T-cell (primary cell): ENCODE data around the gene SMARCD2. TPM values are rescaled to one million over a fixed set of nuclear protein-coding genes. Genes with fewer than 3 reads are reported as not detected.
"Not testable (repeated sequence)": the region's sequence is repeated elsewhere in the genome, so short reads cannot be mapped to it uniquely, and the experiment has no call there.

Experiments
- ATAC-seq, 4 experiments: fragments of 200-7000 bp in 3 of 4; fragments of 150-1000 bp in 1 of 4; cut with Tn5 transposase; replicated peaks in 1 of 4; 1 replicate in 3 of 4; 2 replicates in 1 of 4; pipeline ENCODE4 v1.10.0; 2021; ENCODE audit warnings: moderate library complexity in 3 of 4, mild to moderate bottlenecking in 2 of 4, moderate number of reproducible peaks in 1 of 4
- CTCF ChIA-PET, 2 donors: fragments of 300-600 bp; sonication (Branson Sonifier 250); formaldehyde crosslinking; loops; one replicate each; lab custom pipeline; 2022; ENCODE audit warnings: antibody characterized with exemption in 2 of 2; lab: Charles Lee
- POLR2A ChIA-PET, 2 donors: fragments of 300-600 bp; sonication (Branson Sonifier 250); formaldehyde crosslinking; loops; one replicate each; lab custom pipeline; 2022; ENCODE audit warnings: antibody characterized with exemption in 2 of 2; lab: Charles Lee
- DNase-seq, 35 experiments: peaks; one replicate each; pipeline versions ENCODE4 v3.0.0 to v3.0.0-alpha.2; 2013 to 2023
- H3K27ac ChIP-seq: one replicate; pipeline ENCODE4 v1.5.1; 2013; ENCODE audit warnings: low read length
- H3K27me3 ChIP-seq, 2 experiments: replicated peaks in 1 of 2; 1 replicate in 1 of 2; 2 replicates in 1 of 2; pipeline versions ENCODE4 v1.6.1 to v1.7.0; 2013; ENCODE audit warnings: low read length in 1 of 2, mixed read lengths in 1 of 2; ENCODE audit not compliant: control insufficient read depth in 2 of 2, insufficient read depth in 2 of 2; ENCODE audit errors: extremely low read depth in 1 of 2
- H3K36me3 ChIP-seq, 2 donors: 1 replicate in 1 of 2; 2 replicates in 1 of 2; pipeline versions ENCODE4 v1.6.1 to v1.7.0; 2013; ENCODE audit warnings: low read length in 1 of 2; ENCODE audit not compliant: control insufficient read depth in 2 of 2, insufficient read depth in 1 of 2; ENCODE audit errors: extremely low read depth in 1 of 2
- H3K4me1 ChIP-seq, 2 experiments: 1 replicate in 1 of 2; 2 replicates in 1 of 2; pipeline versions ENCODE4 v1.6.1 to v1.7.0; 2013; ENCODE audit warnings: low read length in 2 of 2, mixed read lengths in 1 of 2; ENCODE audit not compliant: insufficient read depth in 2 of 2, control insufficient read depth in 1 of 2; ENCODE audit errors: extremely low read depth in 1 of 2
- H3K4me3 ChIP-seq, 2 donors: 1 replicate in 1 of 2; 2 replicates in 1 of 2; pipeline versions ENCODE4 v1.5.1 to v1.7.0; 2013; ENCODE audit warnings: mild to moderate bottlenecking in 2 of 2, low read length in 1 of 2, moderate library complexity in 1 of 2; ENCODE audit not compliant: control insufficient read depth in 1 of 2; ENCODE audit errors: extremely low read depth in 1 of 2
- H3K9me3 ChIP-seq: 2 replicates; pipeline ENCODE4 v1.7.0; 2013
- H3K27ac Mint-ChIP-seq, 2 donors: one replicate each; pipeline ENCODE4 v1.8.0; 2020 to 2021; ENCODE audit warnings: mild to moderate bottlenecking in 2 of 2, mixed read lengths in 2 of 2
- H3K27me3 Mint-ChIP-seq, 2 donors: one replicate each; pipeline ENCODE4 v1.8.0; 2021 to 2022; ENCODE audit warnings: mixed read lengths in 2 of 2
- H3K36me3 Mint-ChIP-seq: one replicate; pipeline ENCODE4 v1.8.0; 2021; ENCODE audit warnings: mixed read lengths
- H3K4me1 Mint-ChIP-seq, 3 donors: one replicate each; pipeline ENCODE4 v1.8.0; 2020 to 2022; ENCODE audit warnings: mixed read lengths in 3 of 3, mild to moderate bottlenecking in 1 of 3
- H3K4me3 Mint-ChIP-seq, 3 donors: one replicate each; pipeline ENCODE4 v1.8.0; 2020 to 2022; ENCODE audit warnings: mild to moderate bottlenecking in 3 of 3, mixed read lengths in 3 of 3, moderate library complexity in 3 of 3
- H3K9me3 Mint-ChIP-seq, 3 donors: one replicate each; pipeline ENCODE4 v1.8.0; 2020 to 2022; ENCODE audit warnings: mixed read lengths in 3 of 3
- WGBS: methylation state at CpG from one replicate; pipeline ENCODE4 v1.1.5; 2013; ENCODE audit warnings: missing lambda C conversion rate; ENCODE audit not compliant: insufficient coverage; 5-methylcytosine and 5-hydroxymethylcytosine counted together
- total RNA-seq, 35 experiments: library from RNA in 6 of 35; stranded (reverse) in 6 of 35; fragments of 120-200 nt in 1 of 35; gene quantifications; one replicate each; pipeline versions ENCODE4 v1.2.1 to v1.2.4 and lab custom pipeline; 2013 to 2026

The SMARCD2 gene
- total RNA-seq, 5 donors from 2014 or later (not counting 1 experiment from before 2014, with no cell fraction given), result 94.9 to 129 (median 121) TPM

DNA sequence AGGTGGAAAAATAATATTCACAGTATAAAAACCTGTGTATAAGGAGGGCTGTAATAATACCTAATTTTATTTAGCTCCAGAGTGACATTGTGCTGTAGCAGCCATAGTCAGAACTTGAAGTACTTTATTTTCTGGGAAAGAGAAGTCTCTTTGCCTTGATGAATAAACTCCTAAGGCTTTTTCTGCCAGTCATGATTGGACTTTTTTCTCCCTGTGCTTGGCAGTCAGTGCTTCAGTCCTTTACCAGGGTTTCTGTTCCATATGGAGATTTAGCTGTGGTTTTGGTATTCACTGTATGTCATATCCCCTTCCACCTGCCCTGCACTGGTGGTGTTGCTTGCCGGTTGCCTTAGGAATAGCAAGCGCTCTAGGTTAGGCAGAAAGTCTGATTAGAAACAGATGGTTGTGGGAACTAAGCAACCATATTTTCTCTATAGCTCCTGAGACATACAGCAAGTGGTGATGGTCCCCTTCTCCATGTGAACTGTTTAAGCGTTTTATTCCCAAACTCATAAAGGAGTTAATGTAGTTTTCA, 43.8 kb downstream of the SMARCD2 start:
- no peak overlapping the region for H3K27ac ChIP-seq
- no peaks in the 10 kb centered on the region for H3K27me3 Mint-ChIP-seq
- peaks cover 53% of the 10 kb centered on the region for H3K36me3 Mint-ChIP-seq
- no peaks in the 10 kb centered on the region for H3K27me3 ChIP-seq
- no peaks in the 10 kb centered on the region for H3K9me3 ChIP-seq
- ATAC-seq (no peak), DNase-seq (no peak)
- H3K27ac Mint-ChIP-seq, result no peak overlapping the region
- no CpG with 5 or more reads among the region's 3 CpGs for WGBS
- peaks cover 14 to 91% of the 10 kb centered on the region in 2 donors for H3K36me3 ChIP-seq
- H3K4me3 ChIP-seq, result no peak overlapping the region
- no peak overlapping the region for H3K4me3 Mint-ChIP-seq
- no peaks in the 10 kb centered on the region for H3K4me1 Mint-ChIP-seq
- no peaks in the 10 kb centered on the region for H3K4me1 ChIP-seq
- POLR2A ChIA-PET, result no interaction called here
- no peaks in the 10 kb centered on the region for H3K9me3 Mint-ChIP-seq
- CTCF ChIA-PET, result no interaction called here

DNA sequence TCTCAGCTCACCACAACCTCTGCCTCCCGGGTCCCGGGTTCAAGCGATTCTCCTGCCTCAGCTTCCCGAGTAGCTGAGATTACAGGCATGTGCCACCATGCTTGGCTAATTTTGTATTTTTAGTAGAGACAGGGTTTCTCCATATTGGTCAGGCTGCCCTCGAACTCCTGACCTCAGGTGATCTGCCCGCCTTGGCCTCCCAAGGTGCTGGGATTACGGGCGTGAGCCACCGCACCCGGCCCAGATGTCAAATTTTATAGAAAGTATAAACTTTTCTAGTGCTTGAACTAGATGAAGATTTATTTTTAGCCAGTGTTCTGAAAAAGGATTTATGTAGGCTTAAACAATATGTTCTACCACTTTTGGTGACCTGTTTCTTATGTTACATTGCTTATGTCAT, 46.1 kb downstream of the SMARCD2 start:
- H3K27ac Mint-ChIP-seq, ATAC-seq, H3K9me3 Mint-ChIP-seq, POLR2A ChIA-PET, DNase-seq, H3K27me3 Mint-ChIP-seq, H3K27ac ChIP-seq, H3K9me3 ChIP-seq, H3K4me3 Mint-ChIP-seq, CTCF ChIA-PET, H3K4me1 Mint-ChIP-seq, H3K4me3 ChIP-seq, H3K4me1 ChIP-seq, H3K27me3 ChIP-seq: not testable (repeated sequence)
- WGBS, result 100% methylated on average over 1 of the region's 10 CpGs
- peaks cover 19 to 90% of the 10 kb centered on the region in 2 donors for H3K36me3 ChIP-seq
- H3K36me3 Mint-ChIP-seq, result peaks cover 60% of the 10 kb centered on the region

DNA sequence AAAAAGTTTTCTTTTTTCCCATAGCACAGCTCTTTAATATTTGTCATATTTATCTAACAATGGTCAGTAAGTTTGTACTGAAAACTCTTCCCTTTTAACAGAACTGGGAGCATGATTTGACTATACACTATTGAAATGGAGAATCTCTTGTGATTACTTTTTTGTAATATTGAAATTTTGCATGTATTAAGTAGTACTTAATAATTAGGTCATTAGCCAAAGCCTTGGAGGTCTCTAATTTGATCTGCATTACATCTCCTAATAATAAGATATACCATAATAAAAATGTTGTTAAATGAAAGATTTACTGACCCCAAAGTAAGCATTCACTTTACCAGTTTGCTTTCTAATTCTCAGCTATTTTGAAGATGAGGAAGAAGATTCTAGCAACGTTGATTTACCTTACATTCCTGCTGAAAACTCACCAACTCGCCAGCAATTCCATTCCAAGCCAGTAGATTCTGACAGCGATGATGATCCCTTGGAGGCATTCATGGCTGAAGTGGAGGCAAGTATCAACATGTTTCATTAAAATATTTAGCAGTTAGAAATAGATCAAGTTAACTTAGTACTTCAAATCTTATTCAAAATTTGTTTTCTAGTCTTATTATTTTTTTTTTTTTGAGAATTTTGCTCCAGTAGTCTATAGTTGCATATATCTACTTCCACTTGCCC, 50.3 kb downstream of the SMARCD2 start:
- Mint-ChIP-seq H3K27me3 (no peaks in the 10 kb centered on the region), H3K4me1 (peaks cover 0 to 4% (median 2%) of the 10 kb centered on the region in 3 donors), H3K36me3 (peaks cover 41% of the 10 kb centered on the region), H3K4me3 (no peak overlapping the region), H3K9me3 (no peaks in the 10 kb centered on the region), H3K27ac (no peak overlapping the region)
- ATAC-seq (no peak), DNase-seq (no peak)
- Histone ChIP-seq H3K9me3 (no peaks in the 10 kb centered on the region), H3K27ac (no peak overlapping the region), H3K4me3 (no peak overlapping the region), H3K4me1 (no peaks in the 10 kb centered on the region), H3K27me3 (no peaks in the 10 kb centered on the region), H3K36me3 (peaks cover 18 to 83% of the 10 kb centered on the region in 2 donors)
- WGBS, result no CpG with 5 or more reads among the region's 3 CpGs
- ChIA-PET POLR2A (interaction anchor here (0.6 kb wide), 2 partner anchors 22 to 39 kb away, joined by 3 to 5 read pairs; no protein-coding TSS in a partner anchor), CTCF (no interaction called here)

DNA sequence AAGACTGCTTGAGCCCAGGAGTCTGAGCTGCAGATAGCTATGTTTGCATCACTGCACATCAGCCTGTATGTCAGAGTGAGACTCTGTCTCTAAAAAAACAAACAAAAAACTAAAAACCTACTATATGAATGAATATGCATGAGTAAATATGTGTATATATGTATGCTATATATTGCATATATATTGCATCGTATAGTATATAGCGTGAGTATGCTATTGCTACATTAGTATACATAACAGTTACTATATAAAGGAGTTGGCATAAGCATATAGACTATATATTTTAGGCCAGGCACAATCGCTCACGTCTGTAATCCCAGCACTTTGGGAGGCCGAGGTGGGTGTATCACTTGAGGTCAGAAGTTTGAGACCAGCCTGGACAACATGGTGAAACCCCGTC, 52.4 kb downstream of the SMARCD2 start:
- ATAC-seq (no peak), DNase-seq (no peak)
- H3K27me3 ChIP-seq, result no peaks in the 10 kb centered on the region
- no peaks in the 10 kb centered on the region for H3K27me3 Mint-ChIP-seq
- H3K27ac Mint-ChIP-seq, result no peak overlapping the region
- no peak overlapping the region for H3K27ac ChIP-seq
- H3K36me3 ChIP-seq, result peaks cover 16 to 66% of the 10 kb centered on the region in 2 donors
- WGBS, result 89% methylated on average over 3 of the region's 6 CpGs
- no peak overlapping the region for H3K4me3 Mint-ChIP-seq
- no peaks in the 10 kb centered on the region for H3K9me3 Mint-ChIP-seq
- POLR2A ChIA-PET, result interaction anchor here in 1 of 2 donors (0.6 kb wide), 1 partner anchor 10 kb away, joined by 3 read pairs; no protein-coding TSS in a partner anchor
- H3K4me1 Mint-ChIP-seq, result peaks cover 0 to 8% (median 6%) of the 10 kb centered on the region in 3 donors
- H3K36me3 Mint-ChIP-seq, result peaks cover 32% of the 10 kb centered on the region
- CTCF ChIA-PET, result no interaction called here
- no peaks in the 10 kb centered on the region for H3K4me1 ChIP-seq
- no peak overlapping the region for H3K4me3 ChIP-seq
- no peaks in the 10 kb centered on the region for H3K9me3 ChIP-seq

DNA sequence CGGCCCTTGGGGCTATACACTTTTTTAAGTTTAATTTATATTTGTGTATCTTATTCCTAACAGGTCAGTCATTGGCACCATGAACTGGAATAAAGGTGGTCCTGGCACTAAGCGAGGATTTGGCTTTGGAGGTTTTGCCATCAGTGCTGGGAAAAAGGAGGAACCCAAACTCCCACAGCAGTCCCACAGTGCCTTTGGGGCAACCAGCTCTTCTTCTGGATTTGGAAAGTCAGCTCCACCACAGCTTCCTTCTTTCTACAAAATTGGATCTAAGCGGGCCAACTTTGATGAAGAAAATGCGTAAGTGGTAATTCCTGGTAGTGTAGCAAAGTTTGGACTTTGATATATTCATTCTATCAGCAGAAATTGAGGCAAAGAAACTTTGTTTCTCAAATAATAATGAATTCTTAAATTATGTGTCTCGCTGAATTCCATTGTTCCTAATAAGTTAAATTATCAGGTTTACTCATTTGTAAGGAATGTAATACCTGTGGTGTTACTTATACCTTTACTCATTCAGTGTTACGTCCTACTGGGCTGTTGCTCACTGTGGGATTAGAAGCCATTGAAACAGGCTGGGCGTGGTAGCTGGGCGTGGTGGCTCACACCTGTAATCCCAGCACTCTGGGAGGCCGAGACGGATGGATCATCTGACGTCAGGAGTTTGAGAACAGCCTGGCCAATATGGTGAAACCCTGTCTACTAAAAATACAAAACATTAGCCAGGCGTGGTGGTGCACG, 55.3 kb downstream of the SMARCD2 start:
- Histone ChIP-seq H3K4me3 (no peak overlapping the region), H3K36me3 (peaks cover 12 to 50% of the 10 kb centered on the region in 2 donors), H3K4me1 (peaks cover 0 to 3% of the 10 kb centered on the region in 2 experiments), H3K9me3 (no peaks in the 10 kb centered on the region), H3K27me3 (no peaks in the 10 kb centered on the region), H3K27ac (no peak overlapping the region)
- POLR2A ChIA-PET, result no interaction called here
- ATAC-seq (no peak), DNase-seq (no peak)
- Mint-ChIP-seq H3K9me3 (no peaks in the 10 kb centered on the region), H3K27ac (no peak overlapping the region), H3K4me1 (peaks cover 17 to 26% (median 25%) of the 10 kb centered on the region in 3 donors), H3K36me3 (peaks cover 18% of the 10 kb centered on the region), H3K27me3 (no peaks in the 10 kb centered on the region), H3K4me3 (no peak overlapping the region)
- CTCF ChIA-PET, result no interaction called here
- WGBS, result 99% methylated on average over 8 of the region's 13 CpGs

DNA sequence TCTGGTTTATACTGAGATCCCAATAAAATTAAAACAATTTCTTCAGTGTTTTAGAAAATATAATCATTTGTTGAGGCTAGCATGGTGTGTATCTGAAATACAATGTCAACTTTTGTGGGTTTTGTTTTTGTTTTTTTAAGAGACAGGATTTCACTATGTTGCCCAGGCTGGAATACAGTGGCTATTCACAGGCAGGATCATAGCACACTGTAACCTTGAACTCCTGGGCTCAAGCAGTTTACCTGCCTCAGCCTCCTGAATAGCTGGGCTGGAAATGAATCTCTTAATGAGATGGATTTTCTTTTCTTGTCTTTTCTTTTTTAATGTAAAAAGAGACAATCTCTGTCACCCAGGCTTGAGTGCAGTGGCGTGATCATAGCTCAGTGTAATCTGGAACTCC, 56.4 kb downstream of the SMARCD2 start:
- Histone ChIP-seq H3K36me3 (peaks cover 11 to 48% of the 10 kb centered on the region in 2 donors), H3K27me3 (no peaks in the 10 kb centered on the region), H3K27ac (no peak overlapping the region), H3K4me3 (no peak overlapping the region), H3K9me3 (no peaks in the 10 kb centered on the region), H3K4me1 (peaks cover 0 to 3% of the 10 kb centered on the region in 2 experiments)
- Mint-ChIP-seq H3K27me3 (no peaks in the 10 kb centered on the region), H3K27ac (peak overlapping the region in 1 of 2 donors; percentile 44), H3K9me3 (no peaks in the 10 kb centered on the region), H3K36me3 (peaks cover 18% of the 10 kb centered on the region), H3K4me3 (no peak overlapping the region), H3K4me1 (peaks cover 26 to 32% (median 32%) of the 10 kb centered on the region in 3 donors)
- ChIA-PET CTCF (interaction anchor here (0.6 to 1.0 kb wide), 2 partner anchors 25 to 42 kb away, joined by 3 read pairs; no protein-coding TSS in a partner anchor), POLR2A (no interaction called here)
- ATAC-seq (no peak), DNase-seq (no peak)
- WGBS, result no CpG with 5 or more reads among the region's 1 CpG
